Osteocyte (in vitro differentiated cells): ENCODE measurements around the gene MXI1. TPM values are rescaled to one million over a fixed set of nuclear protein-coding genes. Genes with fewer than 3 reads are reported as not detected.

Experiments
- DNase-seq: peaks from one replicate; pipeline ENCODE4 v3.0.0; 2021; ENCODE audit warnings: mixed read lengths; ENCODE audit not compliant: unreplicated experiment; ENCODE audit errors: extremely low spot score
- H3K27ac Mint-ChIP-seq: one replicate; pipeline ENCODE4 v1.8.0; 2021; ENCODE audit warnings: mild to moderate bottlenecking, mixed read lengths; ENCODE audit not compliant: unreplicated experiment
- H3K27me3 Mint-ChIP-seq: one replicate; pipeline ENCODE4 v1.8.0; 2021; ENCODE audit warnings: mixed read lengths; ENCODE audit not compliant: unreplicated experiment
- H3K36me3 Mint-ChIP-seq: one replicate; pipeline ENCODE4 v1.8.0; 2021; ENCODE audit warnings: mixed read lengths; ENCODE audit not compliant: unreplicated experiment
- H3K4me1 Mint-ChIP-seq: one replicate; pipeline ENCODE4 v1.8.0; 2021; ENCODE audit warnings: mixed read lengths; ENCODE audit not compliant: unreplicated experiment
- H3K4me3 Mint-ChIP-seq: one replicate; pipeline ENCODE4 v1.8.0; 2021; ENCODE audit warnings: mild to moderate bottlenecking, moderate library complexity, mixed read lengths; ENCODE audit not compliant: unreplicated experiment
- H3K9me3 Mint-ChIP-seq: one replicate; pipeline ENCODE4 v1.8.0; 2021; ENCODE audit warnings: mixed read lengths; ENCODE audit not compliant: unreplicated experiment
- CTCF ChIP-seq: fragments of 200-600 bp; sonication (generic); IDR thresholded peaks from 2 replicates; pipeline ENCODE4 v1.5.0; 2021; ENCODE audit warnings: antibody characterized with exemption, mild to moderate bottlenecking, moderate library complexity
- total RNA-seq: library from RNA; stranded (reverse); gene quantifications from 2 replicates; pipeline ENCODE4 v1.2.1, GENCODE V29; 2021

MXI1 gene
- total RNA-seq, 1 donor from 2014 or later: 32.2 TPM

- H3K27me3 Mint-ChIP-seq: no peaks in the 10 kb centered on the region
- peaks cover 9% of the 10 kb centered on the region for H3K36me3 Mint-ChIP-seq
- H3K4me1 Mint-ChIP-seq: peaks cover 27% of the 10 kb centered on the region
- no peak for TF ChIP-seq CTCF
- no peak for DNase-seq
- H3K27ac Mint-ChIP-seq: peak overlapping the region; percentile 95
- no peaks in the 10 kb centered on the region for H3K9me3 Mint-ChIP-seq
- H3K4me3 Mint-ChIP-seq: peak overlapping the region; percentile 83
Measured at GRCh38 chr10:110224992-110225391, 17.6 kb downstream of the MXI1 start.

- TF ChIP-seq CTCF: no peak
- H3K9me3 Mint-ChIP-seq: no peaks in the 10 kb centered on the region
- no peak for DNase-seq
- H3K27me3 Mint-ChIP-seq: no peaks in the 10 kb centered on the region
- H3K4me1 Mint-ChIP-seq: peaks cover 27% of the 10 kb centered on the region
- peaks cover 9% of the 10 kb centered on the region for H3K36me3 Mint-ChIP-seq
- peak overlapping the region; percentile 95 for H3K27ac Mint-ChIP-seq
- H3K4me3 Mint-ChIP-seq: peak overlapping the region; percentile 83
Measured at GRCh38 chr10:110225441-110225755, 18.0 kb downstream of the MXI1 start.

GRCh38 chr10:110225756-110226542 is 18.5 kb downstream of the MXI1 start:
- Mint-ChIP-seq H3K36me3 (peaks cover 9% of the 10 kb centered on the region), H3K4me1 (peaks cover 27% of the 10 kb centered on the region), H3K27me3 (no peaks in the 10 kb centered on the region), H3K27ac (peak overlapping the region; percentile 95), H3K4me3 (peak overlapping the region; percentile 97), H3K9me3 (no peaks in the 10 kb centered on the region)
- peak; percentile 77 for TF ChIP-seq CTCF
- peak; percentile 96 for DNase-seq

GRCh38 chr10:110226543-110226925 is 19.1 kb downstream of the MXI1 start:
- Mint-ChIP-seq H3K9me3 (no peaks in the 10 kb centered on the region), H3K4me3 (peak overlapping the region; percentile 97), H3K4me1 (peaks cover 25% of the 10 kb centered on the region), H3K27ac (peak overlapping the region; percentile 93), H3K36me3 (peaks cover 9% of the 10 kb centered on the region), H3K27me3 (no peaks in the 10 kb centered on the region)
- no peak for TF ChIP-seq CTCF
- peak; percentile 95 for DNase-seq

GRCh38 chr10:110226926-110227641 is 19.7 kb downstream of the MXI1 start:
- TF ChIP-seq CTCF: no peak
- H3K4me3 Mint-ChIP-seq: peak overlapping the region; percentile 97
- H3K27me3 Mint-ChIP-seq: no peaks in the 10 kb centered on the region
- H3K9me3 Mint-ChIP-seq: no peaks in the 10 kb centered on the region
- H3K27ac Mint-ChIP-seq: peak overlapping the region; percentile 93
- no peak for DNase-seq
- H3K36me3 Mint-ChIP-seq: peaks cover 9% of the 10 kb centered on the region
- H3K4me1 Mint-ChIP-seq: peaks cover 19% of the 10 kb centered on the region
